ENCODE data around the gene ARHGAP18. TPM values are rescaled to one million over a fixed set of nuclear protein-coding genes. Genes with fewer than 3 reads are reported as not detected.

The ARHGAP18 gene
- total and polyA plus RNA-seq, 4 donors: 1.6 to 8.0 (median 3.0) TPM

GRCh38 chr6:129628101-129628815 lies 81.7 kb downstream of the ARHGAP18 start (continued):
- TF ChIP-seq SP1 (IDR thresholded peaks at IDR 0.05): no peak
- TF ChIP-seq JUND (IDR thresholded peaks at IDR 0.05): no peak
- TF ChIP-seq NR2F2 (IDR thresholded peaks at IDR 0.05): no peak
- TF ChIP-seq FOXA1 (IDR thresholded peaks at IDR 0.05): no peak
- TF ChIP-seq MAX (IDR thresholded peaks at IDR 0.05): no peak

GRCh38 chr6:129624488-129624887 lies 85.5 kb downstream of the ARHGAP18 start:
- no peaks in the 10 kb centered on the region for H3K4me1 ChIP-seq (ENCODE audit: control insufficient read depth in 4 of 4, insufficient read depth in 4 of 4, low read length in 3 of 4)
- no peak overlapping the region for H3K27ac ChIP-seq (ENCODE audit: low read depth in 1 of 2, low read length in 2 of 2)
- no peak for DNase-seq (ENCODE audit: low spot score)
- TF ChIP-seq FOXA2 (IDR thresholded peaks at IDR 0.05) (no peak), JUND (IDR thresholded peaks at IDR 0.05) (no peak), GABPA (IDR thresholded peaks at IDR 0.05 in 1 of 2, conservative IDR thresholded peaks at IDR 0.05 in 1 of 2) (no peak), HNF4A (conservative IDR thresholded peaks at IDR 0.05) (no peak), REST (IDR thresholded peaks at IDR 0.05) (no peak), YY1 (IDR thresholded peaks at IDR 0.05) (no peak), NR2F2 (IDR thresholded peaks at IDR 0.05) (no peak), SP1 (IDR thresholded peaks at IDR 0.05) (no peak), ZBTB33 (IDR thresholded peaks at IDR 0.05) (no peak), MAX (IDR thresholded peaks at IDR 0.05) (no peak), TAF1 (conservative IDR thresholded peaks at IDR 0.05) (no peak), RXRA (IDR thresholded peaks at IDR 0.05) (no peak), FOXA1 (IDR thresholded peaks at IDR 0.05) (no peak), HNF4G (IDR thresholded peaks at IDR 0.05) (no peak)
- H3K36me3 ChIP-seq (ENCODE audit: control insufficient read depth in 4 of 4, insufficient read depth in 3 of 4, low read depth in 1 of 4, low read length in 3 of 4): no peaks in the 10 kb centered on the region
- H3K4me3 ChIP-seq (ENCODE audit: low read depth in 1 of 3, low read length in 3 of 3): no peak overlapping the region
- H3K27me3 ChIP-seq (ENCODE audit: control insufficient read depth in 4 of 4, insufficient read depth in 4 of 4, low read length in 3 of 4): no peaks in the 10 kb centered on the region
- H3K9ac ChIP-seq (ENCODE audit: low read depth in 1 of 2, low read length in 2 of 2): no peak overlapping the region
- no peaks in the 10 kb centered on the region for H3K9me3 ChIP-seq (ENCODE audit: control insufficient read depth in 4 of 4, low read length in 3 of 4)
- WGBS: 98% methylated on average over 5 of the region's 5 CpGs

Data from liver (tissue), 9 donors.